Osteoblast (primary cell): ENCODE results near the gene PTPRE. TPM values are rescaled to one million over a fixed set of nuclear protein-coding genes. Genes with fewer than 3 reads are reported as not detected.

ENCODE experiments used
- DNase-seq: peaks from one replicate; pipeline ENCODE4 v3.0.0; 2011; ENCODE audit warnings: low spot score, mixed read lengths; ENCODE audit not compliant: insufficient read length; ENCODE audit errors: missing footprints
- H2AFZ ChIP-seq: 2 replicates; pipeline ENCODE4 v1.6.0; 2011; ENCODE audit warnings: mild to moderate bottlenecking, low read length
- H3K27ac ChIP-seq: 2 replicates; pipeline ENCODE4 v1.5.1; 2011; ENCODE audit warnings: mild to moderate bottlenecking, low read depth, low read length, moderate library complexity
- H3K27me3 ChIP-seq: 2 replicates; pipeline ENCODE4 v1.6.0; 2012; ENCODE audit warnings: mild to moderate bottlenecking, control low read depth, inconsistent platforms, low read length, moderate library complexity; ENCODE audit not compliant: insufficient read depth
- H3K36me3 ChIP-seq: 2 replicates; pipeline ENCODE4 v1.5.1; 2011; ENCODE audit warnings: mild to moderate bottlenecking, low read length, control low read depth, moderate library complexity; ENCODE audit not compliant: insufficient read depth
- H3K4me1 ChIP-seq: 2 replicates; pipeline ENCODE4 v1.5.1; 2011; ENCODE audit warnings: mild to moderate bottlenecking, low read length, control low read depth, moderate library complexity; ENCODE audit not compliant: insufficient read depth
- H3K4me2 ChIP-seq: 2 replicates; pipeline ENCODE4 v1.6.0; 2011; ENCODE audit warnings: mild to moderate bottlenecking, low read length; ENCODE audit not compliant: insufficient read depth
- H3K4me3 ChIP-seq: fragments of 200-600 bp; sonication (generic); 3 replicates; pipeline ENCODE4 v1.5.1; 2012; ENCODE audit warnings: mild to moderate bottlenecking, low read length, inconsistent platforms; ENCODE audit not compliant: insufficient read depth
- H3K79me2 ChIP-seq: 2 replicates; pipeline ENCODE4 v1.6.0; 2012; ENCODE audit warnings: mild to moderate bottlenecking, low read length, control low read depth, inconsistent platforms; ENCODE audit not compliant: insufficient read depth
- H3K9me3 ChIP-seq: 2 replicates; pipeline ENCODE4 v1.5.1; 2011; ENCODE audit warnings: low read depth, low read length, control low read depth
- H4K20me1 ChIP-seq: 2 replicates; pipeline ENCODE4 v1.6.0; 2012; ENCODE audit warnings: mild to moderate bottlenecking, low read length, control low read depth; ENCODE audit not compliant: insufficient read depth
- CTCF ChIP-seq: IDR thresholded peaks from 2 replicates; pipeline ENCODE4 v1.5.1; 2011; ENCODE audit warnings: mild to moderate bottlenecking, low read depth, low read length, moderate library complexity; ENCODE audit errors: extremely low read depth
- total RNA-seq: library from RNA; depleted of rRNA; stranded (reverse); fragments of >200 nt; gene quantifications from 2 replicates; pipeline ENCODE4 v1.2.3, GENCODE V29; 2012

The PTPRE gene
- total RNA-seq, 1 donor, result 9.0 TPM

- H3K4me3 ChIP-seq, result no peak overlapping the region
- no peak overlapping the region for H3K27ac ChIP-seq
- no peaks in the 10 kb centered on the region for H3K79me2 ChIP-seq
- DNase-seq, result no peak
- peaks cover 2% of the 10 kb centered on the region for H3K4me1 ChIP-seq
- H3K36me3 ChIP-seq, result no peaks in the 10 kb centered on the region
- TF ChIP-seq CTCF, result no peak
- no peak overlapping the region for H2AFZ ChIP-seq
- H4K20me1 ChIP-seq, result no peaks in the 10 kb centered on the region
- H3K4me2 ChIP-seq, result no peak overlapping the region
- H3K27me3 ChIP-seq, result no peaks in the 10 kb centered on the region
- no peaks in the 10 kb centered on the region for H3K9me3 ChIP-seq
Observed at GRCh38 chr10:127883516-127883915, 23.4 kb upstream of the PTPRE start.

- Histone ChIP-seq H3K27me3 (no peaks in the 10 kb centered on the region), H3K36me3 (no peaks in the 10 kb centered on the region), H4K20me1 (no peaks in the 10 kb centered on the region), H3K9me3 (no peaks in the 10 kb centered on the region), H3K4me3 (no peak overlapping the region), H2AFZ (no peak overlapping the region), H3K27ac (no peak overlapping the region), H3K4me1 (peaks cover 6% of the 10 kb centered on the region), H3K4me2 (no peak overlapping the region), H3K79me2 (no peaks in the 10 kb centered on the region)
- no peak for TF ChIP-seq CTCF
- DNase-seq, result no peak
Observed at GRCh38 chr10:127884501-127884900, 22.4 kb upstream of the PTPRE start.

DNA sequence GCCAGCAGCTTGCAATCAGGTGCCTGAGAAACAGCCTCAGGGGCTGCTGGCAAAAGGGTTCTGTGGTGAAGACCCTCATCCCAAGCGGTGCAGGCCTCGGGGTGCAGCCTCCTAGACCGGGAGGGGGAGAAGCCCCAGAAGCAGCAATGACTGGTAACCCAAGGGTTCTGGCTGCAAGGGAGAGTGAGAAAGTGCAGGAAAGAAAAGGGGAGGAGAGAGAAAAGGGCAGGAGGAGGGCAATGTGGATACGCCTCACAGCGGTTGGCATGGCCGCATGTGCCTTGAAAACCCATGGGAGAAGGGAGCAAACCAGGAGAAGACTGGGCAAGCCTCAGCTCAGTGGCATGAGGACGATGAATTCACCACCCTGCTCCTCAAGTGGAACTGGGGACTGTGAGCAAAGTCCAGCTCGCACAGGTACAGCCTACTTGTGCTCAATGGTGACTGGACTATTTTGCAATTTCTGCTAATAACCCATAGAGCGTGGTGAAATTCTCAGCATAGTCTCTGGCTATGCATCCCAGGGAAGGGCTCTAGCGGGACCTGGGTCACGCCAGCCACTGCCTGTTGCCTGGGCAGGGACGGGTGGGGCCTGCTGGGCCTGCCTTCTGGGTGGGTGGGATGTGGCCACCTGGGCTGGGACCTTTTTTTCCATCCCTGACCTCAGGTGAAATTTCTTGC, 20.4 kb upstream of the PTPRE start:
- Histone ChIP-seq H3K9me3 (no peaks in the 10 kb centered on the region), H3K27me3 (no peaks in the 10 kb centered on the region), H4K20me1 (no peaks in the 10 kb centered on the region), H3K4me3 (no peak overlapping the region), H2AFZ (no peak overlapping the region), H3K4me2 (no peak overlapping the region), H3K79me2 (no peaks in the 10 kb centered on the region), H3K27ac (no peak overlapping the region), H3K4me1 (peaks cover 10% of the 10 kb centered on the region), H3K36me3 (no peaks in the 10 kb centered on the region)
- no peak for DNase-seq
- no peak for TF ChIP-seq CTCF

DNA sequence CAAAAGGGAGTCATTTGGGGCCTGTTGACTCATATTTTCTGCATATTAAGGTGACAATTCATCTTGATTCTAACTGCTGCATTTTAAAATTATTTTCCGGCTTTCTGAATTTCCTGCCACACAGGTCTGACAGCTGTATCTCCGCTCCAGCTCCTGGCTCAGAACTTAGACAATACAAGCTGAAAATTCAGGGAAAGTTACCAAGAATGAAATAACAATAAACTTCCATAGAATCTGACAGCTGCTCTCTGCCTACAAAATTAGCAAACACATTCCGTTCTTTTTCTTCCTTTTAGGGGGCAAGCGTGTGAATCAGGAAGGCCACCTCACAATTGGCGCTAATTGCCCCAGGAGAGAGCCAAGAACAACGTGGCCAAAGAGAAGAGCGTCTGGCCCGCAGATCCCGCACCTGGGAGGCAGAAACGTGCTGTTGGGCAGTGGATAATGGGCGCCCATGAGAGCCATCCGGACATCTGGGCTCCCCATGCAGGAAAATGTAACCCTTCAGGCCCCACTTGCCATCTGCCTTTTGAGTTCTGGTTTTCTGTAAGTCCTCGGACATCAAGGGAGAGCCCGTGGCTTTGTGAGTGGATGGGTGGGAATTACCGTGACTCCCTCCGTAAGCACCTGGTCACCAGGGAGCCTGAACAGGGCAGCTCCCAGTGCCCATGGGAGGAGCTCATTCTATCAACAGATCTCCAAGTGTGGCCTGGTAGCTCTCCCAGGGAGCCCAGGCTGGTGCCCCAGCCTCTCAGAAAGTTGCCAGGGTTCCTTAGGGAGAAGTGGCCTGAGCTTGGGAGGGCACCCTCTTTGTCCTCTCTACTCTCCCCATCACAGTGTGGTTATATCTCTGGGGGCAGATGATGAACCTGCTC, 19.1 kb upstream of the PTPRE start:
- no peak for TF ChIP-seq CTCF
- Histone ChIP-seq H3K4me3 (no peak overlapping the region), H3K36me3 (no peaks in the 10 kb centered on the region), H3K4me2 (no peak overlapping the region), H2AFZ (no peak overlapping the region), H3K4me1 (peaks cover 10% of the 10 kb centered on the region), H4K20me1 (no peaks in the 10 kb centered on the region), H3K27ac (no peak overlapping the region), H3K9me3 (no peaks in the 10 kb centered on the region), H3K27me3 (peaks cover 4% of the 10 kb centered on the region), H3K79me2 (no peaks in the 10 kb centered on the region)
- DNase-seq, result no peak
